ACC112 (cell line): ENCODE results near the gene YEATS4.

Source experiments
- H2AFZ ChIP-seq: fragments of 200-600 bp; sonication (generic); one replicate; pipeline ENCODE4 v1.6.0; 2017; ENCODE audit warnings: antibody characterized with exemption, low read length; ENCODE audit not compliant: unreplicated experiment
- H3K27ac ChIP-seq: fragments of 200-600 bp; sonication (generic); 2 replicates; pipeline ENCODE4 v1.5.1; 2014; ENCODE audit warnings: low read depth, mild to moderate bottlenecking, antibody characterized with exemption, low read length, moderate library complexity
- H3K27me3 ChIP-seq: fragments of 200-600 bp; sonication (generic); 2 replicates; pipeline ENCODE4 v1.6.1; 2014; ENCODE audit warnings: mild to moderate bottlenecking, antibody characterized with exemption, low read length, moderate library complexity, mixed read lengths; ENCODE audit not compliant: insufficient read depth
- H3K36me3 ChIP-seq: fragments of 200-600 bp; sonication (generic); 2 replicates; pipeline ENCODE4 v1.6.1; 2016; ENCODE audit warnings: mild to moderate bottlenecking, antibody characterized with exemption, low read length, moderate library complexity, mixed read lengths; ENCODE audit not compliant: insufficient read depth
- H3K4me1 ChIP-seq: fragments of 200-600 bp; sonication (generic); one replicate; pipeline ENCODE4 v1.6.1; 2016; ENCODE audit warnings: low read length, mixed read lengths; ENCODE audit not compliant: insufficient read depth, unreplicated experiment, control insufficient read depth
- H3K4me3 ChIP-seq: fragments of 200-600 bp; sonication (generic); 2 replicates; pipeline ENCODE4 v1.5.1; 2014; ENCODE audit warnings: mild to moderate bottlenecking, low read depth, low read length
- H3K79me2 ChIP-seq: fragments of 200-600 bp; sonication (generic); one replicate; pipeline ENCODE4 v1.6.0; 2016; ENCODE audit warnings: low read length; ENCODE audit not compliant: control insufficient read depth, unreplicated experiment, insufficient read depth

Gene YEATS4

GRCh38 chr12:69437073-69437472 lies 77.5 kb downstream of the YEATS4 start:
- H3K27me3 ChIP-seq: no peaks in the 10 kb centered on the region
- no peaks in the 10 kb centered on the region for H3K79me2 ChIP-seq
- peaks cover 2% of the 10 kb centered on the region for H3K4me1 ChIP-seq
- no peak overlapping the region for H3K4me3 ChIP-seq
- no peaks in the 10 kb centered on the region for H3K36me3 ChIP-seq
- no peak overlapping the region for H2AFZ ChIP-seq
- no peak overlapping the region for H3K27ac ChIP-seq

DNA sequence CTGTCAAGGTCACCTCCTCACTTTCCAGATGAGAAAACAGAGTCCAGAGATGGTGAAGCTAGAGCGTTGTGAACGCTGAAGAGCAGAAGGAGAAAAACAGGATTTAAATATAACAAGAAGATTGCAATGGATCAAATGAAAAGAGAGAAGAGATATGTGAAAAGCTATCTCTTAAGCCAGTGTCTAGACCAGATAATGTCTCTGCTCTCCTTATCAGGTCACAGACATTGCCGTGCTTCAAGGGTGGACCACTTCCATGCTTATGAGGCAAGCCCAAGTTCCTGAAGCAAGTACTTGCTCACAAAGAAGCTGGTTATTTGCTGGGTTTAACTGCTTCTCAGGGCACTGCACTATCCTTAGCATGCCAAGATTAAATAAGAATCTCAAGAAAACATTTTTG lies 79.0 kb downstream of the YEATS4 start:
- Histone ChIP-seq H3K79me2 (no peaks in the 10 kb centered on the region), H2AFZ (no peak overlapping the region), H3K27me3 (no peaks in the 10 kb centered on the region), H3K36me3 (no peaks in the 10 kb centered on the region), H3K27ac (no peak overlapping the region), H3K4me1 (peaks cover 10% of the 10 kb centered on the region), H3K4me3 (no peak overlapping the region)

DNA sequence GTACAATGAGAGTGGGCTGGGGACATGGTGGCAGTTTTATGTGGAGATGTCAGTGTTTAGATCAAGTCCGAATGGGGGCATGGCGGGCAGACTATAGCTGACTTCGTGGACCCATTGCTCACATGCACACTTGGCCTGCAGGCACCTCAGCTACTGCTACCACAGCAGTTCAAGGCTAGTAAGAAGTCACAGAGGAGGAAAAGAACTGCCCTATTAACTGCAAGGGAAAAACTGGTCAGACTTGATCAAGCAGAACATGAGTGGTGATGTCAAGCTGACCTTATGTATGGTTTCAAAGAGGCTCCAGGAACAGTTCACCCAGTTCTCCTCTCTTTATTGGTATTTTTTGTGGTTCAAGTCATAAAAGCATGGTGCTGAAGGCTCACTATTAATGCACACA lies 80.5 kb downstream of the YEATS4 start:
- Histone ChIP-seq H3K36me3 (no peaks in the 10 kb centered on the region), H3K27ac (no peak overlapping the region), H3K4me3 (no peak overlapping the region), H3K4me1 (peaks cover 10% of the 10 kb centered on the region), H3K27me3 (no peaks in the 10 kb centered on the region), H3K79me2 (no peaks in the 10 kb centered on the region), H2AFZ (no peak overlapping the region)
